SK-N-SH (cell line): ENCODE measurements around the gene GLIS1. TPM values are rescaled to one million over a fixed set of nuclear protein-coding genes. Genes with fewer than 3 reads are reported as not detected.

Experiments used
- CTCF ChIA-PET: fragments of 300-600, 350-600 bp; formaldehyde crosslinking; extraction: SDS; loops from one replicate; lab custom pipeline; 2021; lab: Yijun Ruan, JAX
- POLR2A ChIA-PET: fragments of 350-600 bp; sonication (Branson Sonifier 250); formaldehyde crosslinking; extraction: SDS; loops from one replicate; lab custom pipeline; 2020; ENCODE audit warnings: antibody characterized with exemption, inconsistent platforms; lab: Yijun Ruan, JAX
- DNase-seq: peaks from one replicate; pipeline ENCODE4 v3.0.0; 2012
- H2AFZ ChIP-seq: fragments of 200-600 bp; sonication (generic); 2 replicates; pipeline ENCODE4 v1.8.1; 2016; ENCODE audit warnings: antibody characterized with exemption, mild to moderate bottlenecking, low read depth
- H3F3A ChIP-seq: fragments of 200-600 bp; sonication (generic); replicated peaks from 2 replicates; pipeline ENCODE3; 2016; ENCODE audit warnings: antibody characterized with exemption, mild to moderate bottlenecking; ENCODE audit not compliant: insufficient read depth
- H3K27ac ChIP-seq, 2 experiments: fragments of 200-500 bp in 1 of 2; fragments of 200-600 bp in 1 of 2; sonication (Bioruptor generic) in 1 of 2; sonication (generic), shearing (Covaris generic) in 1 of 2; 2 replicates each; pipeline versions ENCODE4 v1.5.1 to v1.6.1; 2014 to 2016; ENCODE audit warnings: low read depth in 2 of 2, inconsistent platforms in 1 of 2, low read length in 1 of 2, mild to moderate bottlenecking in 1 of 2, mixed read lengths in 1 of 2
- H3K27me3 ChIP-seq: fragments of 200-600 bp; sonication (generic), shearing (Covaris generic); 2 replicates; pipeline ENCODE4 v1.6.1; 2016; ENCODE audit warnings: mixed run types; ENCODE audit not compliant: insufficient read depth
- H3K36me3 ChIP-seq, 2 experiments: fragments of 200-500 bp in 1 of 2; fragments of 200-600 bp in 1 of 2; sonication (Bioruptor generic) in 1 of 2; sonication (generic) in 1 of 2; replicated peaks in 1 of 2; 2 replicates each; pipeline versions ENCODE3 to v1.5.1; 2014 to 2016; ENCODE audit warnings: low read length in 1 of 2, mild to moderate bottlenecking in 1 of 2; ENCODE audit not compliant: insufficient read depth in 2 of 2, control insufficient read depth in 1 of 2
- H3K4me1 ChIP-seq, 2 experiments: fragments of 200-500 bp in 1 of 2; fragments of 200-600 bp in 1 of 2; sonication (Bioruptor generic) in 1 of 2; sonication (generic), shearing (Covaris generic) in 1 of 2; 2 replicates each; pipeline versions ENCODE4 v1.5.1 to v1.6.1; 2014 to 2016; ENCODE audit warnings: low read depth in 1 of 2, low read length in 1 of 2, mixed run types in 1 of 2; ENCODE audit not compliant: insufficient read depth in 2 of 2, control insufficient read depth in 1 of 2
- H3K4me2 ChIP-seq: fragments of 200-600 bp; sonication (generic), shearing (Covaris generic); 2 replicates; pipeline ENCODE4 v1.6.1; 2017; ENCODE audit warnings: mixed run types
- H3K4me3 ChIP-seq, 2 experiments: fragments of 200-500 bp in 1 of 2; fragments of 200-600 bp in 1 of 2; sonication (Bioruptor generic) in 1 of 2; sonication (generic), shearing (Covaris generic) in 1 of 2; 2 replicates each; pipeline versions ENCODE4 v1.5.1 to v1.8.1; 2014 to 2016; ENCODE audit warnings: low read depth in 2 of 2, inconsistent platforms in 1 of 2, low read length in 1 of 2, mild to moderate bottlenecking in 1 of 2, mixed read lengths in 1 of 2, moderate library complexity in 1 of 2
- H3K79me2 ChIP-seq: fragments of 200-600 bp; sonication (generic); 2 replicates; pipeline ENCODE4 v1.8.1; 2017; ENCODE audit warnings: mild to moderate bottlenecking; ENCODE audit not compliant: insufficient read depth
- H3K9ac ChIP-seq: fragments of 200-600 bp; sonication (generic); 2 replicates; pipeline ENCODE4 v1.6.1; 2017; ENCODE audit warnings: mixed run types
- H3K9me2 ChIP-seq: fragments of 200-600 bp; sonication (generic); 2 replicates; pipeline ENCODE4 v1.6.1; 2017; ENCODE audit warnings: mixed run types
- H3K9me3 ChIP-seq: fragments of 200-600 bp; sonication (generic); 2 replicates; pipeline ENCODE4 v1.6.1; 2017; ENCODE audit warnings: mixed run types, mild to moderate bottlenecking, moderate library complexity
- H4K20me1 ChIP-seq: fragments of 200-600 bp; sonication (generic); 2 replicates; pipeline ENCODE4 v1.6.1; 2017; ENCODE audit warnings: mild to moderate bottlenecking, mixed run types; ENCODE audit not compliant: insufficient read depth
- EP300 ChIP-seq, 2 experiments: IDR thresholded peaks; 2 replicates each; pipeline versions ENCODE4 v1.4.0 to v1.6.1; 2012; ENCODE audit warnings: borderline replicate concordance in 1 of 2, low read depth in 1 of 2, low read length in 1 of 2
- MEF2A ChIP-seq: IDR thresholded peaks from 2 replicates; pipeline ENCODE4 v1.4.0; 2012; ENCODE audit warnings: low read depth, borderline replicate concordance
- MXI1 ChIP-seq: IDR thresholded peaks from 2 replicates; pipeline ENCODE4 v1.6.1; 2012; ENCODE audit warnings: mild to moderate bottlenecking, low read depth, low read length, improper control_type of control experiment
- NFIC ChIP-seq: IDR thresholded peaks from 2 replicates; pipeline ENCODE4 v1.4.0; 2012; ENCODE audit warnings: borderline replicate concordance
- RCOR1 ChIP-seq: fragments of 150-350 bp; IDR thresholded peaks from 2 replicates; pipeline ENCODE4 v1.6.1; 2017; ENCODE audit warnings: antibody characterized with exemption, low read length
- RFX5 ChIP-seq: IDR thresholded peaks from 2 replicates; pipeline ENCODE4 v1.6.1; 2012; ENCODE audit warnings: mild to moderate bottlenecking, improper control_type of control experiment, low read length
- SMC3 ChIP-seq: IDR thresholded peaks from 2 replicates; pipeline ENCODE4 v1.6.1; 2012; ENCODE audit warnings: low read depth, low read length, improper control_type of control experiment
- TEAD4 ChIP-seq: IDR thresholded peaks from 2 replicates; pipeline ENCODE4 v1.4.0; 2012; ENCODE audit warnings: mild to moderate bottlenecking, borderline replicate concordance; ENCODE audit not compliant: insufficient read depth
- YY1 ChIP-seq: IDR thresholded peaks from 2 replicates; pipeline ENCODE4 v1.4.0; 2012; ENCODE audit warnings: low read depth, mild to moderate bottlenecking
- WGBS: methylation state at CpG from one replicate; pipeline ENCODE4 v1.1.6; 2017; ENCODE audit warnings: low lambda C conversion rate; 5-methylcytosine and 5-hydroxymethylcytosine counted together
- polyA plus RNA-seq, 3 experiments: library from polyadenylated mRNA; depleted of rRNA; stranded (reverse); fragments of >200 nt; gene quantifications; 2 replicates each; pipeline ENCODE4 v1.2.3, GENCODE V29; 2012
- TF ChIP-seq, protein P1 (sequence below): fragments of 200-600 bp; sonication (generic); IDR thresholded peaks from 2 replicates; pipeline ENCODE4 v1.6.1; 2017; ENCODE audit warnings: antibody characterized with exemption, mild to moderate bottlenecking, moderate library complexity
- TF ChIP-seq, protein P2 (sequence below): IDR thresholded peaks from 2 replicates; pipeline ENCODE4 v1.4.0; 2012; ENCODE audit warnings: low read depth
- TF ChIP-seq, protein P3 (sequence below): IDR thresholded peaks from 2 replicates; pipeline ENCODE4; 2012
- TF ChIP-seq, protein P4 (sequence below): IDR thresholded peaks from 2 replicates; pipeline ENCODE4 v1.4.0; 2012; ENCODE audit warnings: low read depth, borderline replicate concordance
- TF ChIP-seq, protein P5 (sequence below): IDR thresholded peaks from 2 replicates; pipeline ENCODE4 v1.4.0; 2012; ENCODE audit warnings: low read depth, borderline replicate concordance

Gene GLIS1
- polyA plus RNA-seq, 1 of the 3 experiments (the other 2 are of a cell fraction): 0.13 TPM

DNA sequence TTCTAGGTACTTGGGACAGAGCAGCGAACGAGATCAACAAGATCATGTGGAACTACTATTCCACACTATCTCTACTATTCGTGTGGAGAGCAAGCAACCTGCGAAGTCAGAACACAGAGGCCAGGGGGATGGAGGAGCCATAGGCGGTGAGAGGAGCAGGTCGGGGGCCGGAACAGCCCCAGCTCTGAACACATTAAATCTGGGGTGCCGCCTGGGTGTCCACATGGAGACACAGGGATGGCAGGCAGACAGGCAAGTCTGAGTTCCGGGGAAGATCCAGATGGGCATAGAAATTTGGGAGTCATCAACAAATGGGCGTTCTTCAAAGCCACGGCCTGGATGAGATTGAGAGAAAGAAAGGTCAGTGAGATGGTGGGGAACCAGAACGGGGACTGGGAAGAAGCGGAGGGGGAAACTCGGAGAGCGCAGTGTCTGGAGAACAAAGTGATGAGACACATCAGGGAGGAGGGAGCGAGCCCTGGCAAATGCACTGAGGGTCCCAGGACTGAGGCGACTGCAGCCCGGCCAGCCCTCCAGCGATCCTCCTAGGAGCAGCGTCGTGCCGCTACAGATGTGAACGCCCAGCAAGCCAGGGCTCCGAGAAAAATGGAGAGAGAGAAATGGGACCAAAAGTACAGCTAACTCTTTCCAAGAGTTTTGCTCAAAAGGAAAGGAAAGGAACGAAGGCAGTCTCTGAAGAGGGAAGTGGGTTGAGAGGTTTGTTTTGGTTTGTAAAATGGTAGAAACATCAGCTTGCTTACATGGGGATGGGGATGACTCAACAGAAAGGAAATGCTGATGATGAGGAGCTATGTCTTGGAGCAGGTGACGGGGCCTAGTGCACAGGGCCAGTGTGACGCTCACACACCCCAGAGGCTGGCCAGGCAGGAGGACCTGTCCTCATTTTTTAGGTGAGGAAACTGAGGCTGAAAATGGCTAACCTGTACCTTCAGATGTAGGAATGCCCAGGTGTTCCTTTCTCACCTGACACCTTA lies 84.5 kb downstream of the GLIS1 start (continued):
- TF ChIP-seq, protein P1, sequence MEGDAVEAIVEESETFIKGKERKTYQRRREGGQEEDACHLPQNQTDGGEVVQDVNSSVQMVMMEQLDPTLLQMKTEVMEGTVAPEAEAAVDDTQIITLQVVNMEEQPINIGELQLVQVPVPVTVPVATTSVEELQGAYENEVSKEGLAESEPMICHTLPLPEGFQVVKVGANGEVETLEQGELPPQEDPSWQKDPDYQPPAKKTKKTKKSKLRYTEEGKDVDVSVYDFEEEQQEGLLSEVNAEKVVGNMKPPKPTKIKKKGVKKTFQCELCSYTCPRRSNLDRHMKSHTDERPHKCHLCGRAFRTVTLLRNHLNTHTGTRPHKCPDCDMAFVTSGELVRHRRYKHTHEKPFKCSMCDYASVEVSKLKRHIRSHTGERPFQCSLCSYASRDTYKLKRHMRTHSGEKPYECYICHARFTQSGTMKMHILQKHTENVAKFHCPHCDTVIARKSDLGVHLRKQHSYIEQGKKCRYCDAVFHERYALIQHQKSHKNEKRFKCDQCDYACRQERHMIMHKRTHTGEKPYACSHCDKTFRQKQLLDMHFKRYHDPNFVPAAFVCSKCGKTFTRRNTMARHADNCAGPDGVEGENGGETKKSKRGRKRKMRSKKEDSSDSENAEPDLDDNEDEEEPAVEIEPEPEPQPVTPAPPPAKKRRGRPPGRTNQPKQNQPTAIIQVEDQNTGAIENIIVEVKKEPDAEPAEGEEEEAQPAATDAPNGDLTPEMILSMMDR: no peak

DNA sequence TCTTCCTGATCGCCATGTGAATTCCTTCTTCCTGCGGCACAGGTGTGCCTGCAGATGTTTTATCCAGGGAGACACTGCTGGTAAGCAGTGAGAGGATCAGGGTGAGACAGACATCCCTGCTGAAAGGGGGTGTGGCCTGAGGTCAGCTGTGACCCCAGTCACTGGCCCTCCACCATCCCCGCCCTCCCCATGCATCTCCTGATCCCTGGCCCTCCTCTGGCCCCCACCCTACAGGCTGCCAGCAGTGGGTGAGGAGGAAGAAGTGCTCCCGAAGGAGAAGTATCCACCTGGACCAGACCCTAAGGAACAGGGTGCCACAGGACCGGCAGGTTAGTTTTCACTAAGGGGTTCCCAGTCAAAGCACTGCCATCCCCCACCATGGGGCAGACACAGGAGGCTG lies 85.3 kb downstream of the GLIS1 start:
- no peaks in the 10 kb centered on the region for H3K27me3 ChIP-seq
- no peak for TF ChIP-seq TEAD4
- TF ChIP-seq MXI1: no peak
- TF ChIP-seq, protein P2, sequence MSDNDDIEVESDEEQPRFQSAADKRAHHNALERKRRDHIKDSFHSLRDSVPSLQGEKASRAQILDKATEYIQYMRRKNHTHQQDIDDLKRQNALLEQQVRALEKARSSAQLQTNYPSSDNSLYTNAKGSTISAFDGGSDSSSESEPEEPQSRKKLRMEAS: no peak
- TF ChIP-seq SMC3: no peak
- TF ChIP-seq, protein P3, sequence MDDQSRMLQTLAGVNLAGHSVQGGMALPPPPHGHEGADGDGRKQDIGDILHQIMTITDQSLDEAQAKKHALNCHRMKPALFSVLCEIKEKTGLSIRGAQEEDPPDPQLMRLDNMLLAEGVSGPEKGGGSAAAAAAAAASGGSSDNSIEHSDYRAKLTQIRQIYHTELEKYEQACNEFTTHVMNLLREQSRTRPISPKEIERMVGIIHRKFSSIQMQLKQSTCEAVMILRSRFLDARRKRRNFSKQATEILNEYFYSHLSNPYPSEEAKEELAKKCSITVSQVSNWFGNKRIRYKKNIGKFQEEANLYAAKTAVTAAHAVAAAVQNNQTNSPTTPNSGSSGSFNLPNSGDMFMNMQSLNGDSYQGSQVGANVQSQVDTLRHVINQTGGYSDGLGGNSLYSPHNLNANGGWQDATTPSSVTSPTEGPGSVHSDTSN: no peak
- no peak for TF ChIP-seq RFX5
- no peak for TF ChIP-seq EP300 (IDR thresholded peaks at IDR 0.05; ENCODE audit: borderline replicate concordance in 1 of 2, low read depth in 1 of 2, low read length in 1 of 2)
- TF ChIP-seq, protein P4, sequence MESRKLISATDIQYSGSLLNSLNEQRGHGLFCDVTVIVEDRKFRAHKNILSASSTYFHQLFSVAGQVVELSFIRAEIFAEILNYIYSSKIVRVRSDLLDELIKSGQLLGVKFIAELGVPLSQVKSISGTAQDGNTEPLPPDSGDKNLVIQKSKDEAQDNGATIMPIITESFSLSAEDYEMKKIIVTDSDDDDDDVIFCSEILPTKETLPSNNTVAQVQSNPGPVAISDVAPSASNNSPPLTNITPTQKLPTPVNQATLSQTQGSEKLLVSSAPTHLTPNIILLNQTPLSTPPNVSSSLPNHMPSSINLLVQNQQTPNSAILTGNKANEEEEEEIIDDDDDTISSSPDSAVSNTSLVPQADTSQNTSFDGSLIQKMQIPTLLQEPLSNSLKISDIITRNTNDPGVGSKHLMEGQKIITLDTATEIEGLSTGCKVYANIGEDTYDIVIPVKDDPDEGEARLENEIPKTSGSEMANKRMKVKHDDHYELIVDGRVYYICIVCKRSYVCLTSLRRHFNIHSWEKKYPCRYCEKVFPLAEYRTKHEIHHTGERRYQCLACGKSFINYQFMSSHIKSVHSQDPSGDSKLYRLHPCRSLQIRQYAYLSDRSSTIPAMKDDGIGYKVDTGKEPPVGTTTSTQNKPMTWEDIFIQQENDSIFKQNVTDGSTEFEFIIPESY: no peak
- TF ChIP-seq, protein P5, sequence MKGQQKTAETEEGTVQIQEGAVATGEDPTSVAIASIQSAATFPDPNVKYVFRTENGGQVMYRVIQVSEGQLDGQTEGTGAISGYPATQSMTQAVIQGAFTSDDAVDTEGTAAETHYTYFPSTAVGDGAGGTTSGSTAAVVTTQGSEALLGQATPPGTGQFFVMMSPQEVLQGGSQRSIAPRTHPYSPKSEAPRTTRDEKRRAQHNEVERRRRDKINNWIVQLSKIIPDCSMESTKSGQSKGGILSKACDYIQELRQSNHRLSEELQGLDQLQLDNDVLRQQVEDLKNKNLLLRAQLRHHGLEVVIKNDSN: no peak
- TF ChIP-seq MEF2A: no peak
- TF ChIP-seq YY1: no peak
- TF ChIP-seq NFIC: no peak
- TF ChIP-seq RCOR1: no peak
- TF ChIP-seq, all 33 proteins: peak for 0
- no peak overlapping the region for H3K4me2 ChIP-seq
- H3K79me2 ChIP-seq: no peaks in the 10 kb centered on the region
- peaks cover 6% of the 10 kb centered on the region for H3F3A ChIP-seq
- no peak overlapping the region for H2AFZ ChIP-seq
- no peak overlapping the region for H3K4me3 ChIP-seq
- ChIA-PET CTCF (no interaction called here), POLR2A (no interaction called here)
- WGBS: 85% methylated on average over 4 of the region's 5 CpGs
- no peaks in the 10 kb centered on the region for H3K9me3 ChIP-seq
- H3K9ac ChIP-seq: no peak overlapping the region
- peaks cover 0 to 21% of the 10 kb centered on the region in 2 experiments; a peak in 2 of 4 replicates for H3K4me1 ChIP-seq
- no peaks in the 10 kb centered on the region; the same call in 1 of the 2 replicates for H4K20me1 ChIP-seq
- H3K9me2 ChIP-seq: no peaks in the 10 kb centered on the region
- H3K36me3 ChIP-seq: no peaks in the 10 kb centered on the region
- H3K27ac ChIP-seq: no peak overlapping the region
- DNase-seq: no peak
